Mesenteric fat pad (tissue), 1 donor: Measurements from ENCODE around the gene PSTPIP2. TPM values are rescaled to one million over a fixed set of nuclear protein-coding genes. Genes with fewer than 3 reads are reported as not detected.
"Not testable (repeated sequence)": the region's sequence is repeated elsewhere in the genome, so short reads cannot be mapped to it uniquely, and the experiment has no call there.

ENCODE experiments used
- DNase-seq: peaks from one replicate; pipeline ENCODE4 v3.0.0-alpha.2; 2020; ENCODE audit warnings: low spot score
- total RNA-seq: library from RNA; stranded (reverse); fragmentation: NEBNext Ultra II Directional; extraction: Animal tissue kit (Norgen Biotek cat#: 25700); gene quantifications from one replicate; pipeline ENCODE4 v1.2.1, GENCODE V29; 2021
- donor health status: DM: yes; HTN: yes; CAD: no.

Gene PSTPIP2
- total RNA-seq, 1 donor from 2014 or later = 8.8 TPM

- no peak for DNase-seq
Measured at GRCh38 chr18:46037512-46038305, 34.4 kb downstream of the PSTPIP2 start.

DNA sequence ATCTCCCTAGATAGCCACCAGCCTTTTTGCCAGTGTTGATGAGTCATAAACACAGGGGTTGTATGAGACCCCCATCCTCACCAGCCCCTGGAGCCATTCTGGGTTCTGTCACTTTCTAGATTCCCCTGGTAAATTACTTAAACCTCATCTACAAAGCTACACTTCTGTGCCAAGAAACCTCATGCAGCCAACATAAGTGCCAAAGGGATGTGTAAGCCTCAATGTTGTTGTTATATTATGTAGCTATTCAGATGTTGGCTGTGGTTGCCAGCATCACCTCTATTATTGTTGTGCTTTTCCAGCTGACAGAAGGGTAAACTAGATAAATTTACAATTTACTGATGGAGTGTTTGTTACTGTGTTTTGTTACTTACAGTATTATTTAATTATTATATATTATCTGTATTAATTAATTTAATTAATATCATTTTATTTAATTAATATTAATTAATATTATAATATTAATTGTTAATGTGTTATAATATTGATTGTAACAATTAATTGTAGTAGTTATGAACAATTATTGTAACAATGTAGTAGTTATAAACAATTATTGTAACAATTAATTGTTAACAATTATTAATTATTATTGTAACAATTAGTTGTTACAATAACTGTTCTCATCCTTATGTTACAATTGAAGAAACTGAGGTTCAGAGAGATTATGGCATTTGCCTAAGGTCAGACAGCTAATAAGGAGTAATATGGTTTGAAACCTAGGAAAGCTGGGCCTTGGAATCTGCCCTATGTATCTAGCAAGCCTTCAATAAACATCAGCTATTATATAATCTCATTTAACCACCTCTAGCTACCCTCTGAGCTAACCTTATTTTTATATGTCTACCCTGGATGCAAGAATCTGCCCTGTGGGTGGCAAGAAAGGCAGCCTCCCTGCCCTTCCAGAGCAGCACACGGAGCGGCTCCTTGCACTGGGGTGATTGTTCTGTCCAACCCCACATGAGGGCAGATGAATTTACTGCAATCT lies 36.1 kb downstream of the PSTPIP2 start:
- DNase-seq = no peak

DNA sequence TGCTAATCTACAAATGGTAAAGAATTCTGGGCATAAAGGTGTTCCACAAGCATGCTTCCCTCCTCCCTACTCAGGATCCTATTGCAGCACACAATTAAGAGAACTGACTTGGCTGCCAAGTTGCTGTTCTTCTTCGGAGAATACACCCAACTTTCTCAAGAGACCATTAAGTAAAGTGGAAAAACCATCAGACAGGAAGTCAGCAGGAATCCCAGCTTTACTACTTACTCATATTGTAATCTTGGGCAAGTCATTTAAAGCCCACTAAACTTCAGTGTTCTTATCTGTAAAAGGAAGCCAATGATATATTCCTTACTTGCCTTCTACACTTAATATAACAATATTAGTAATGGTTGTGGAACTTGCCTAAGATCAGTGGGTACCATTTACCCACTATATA lies 37.8 kb downstream of the PSTPIP2 start:
- DNase-seq = no peak

- DNase-seq = no peak
Measured at GRCh38 chr18:46031741-46032140, 40.3 kb downstream of the PSTPIP2 start.

DNA sequence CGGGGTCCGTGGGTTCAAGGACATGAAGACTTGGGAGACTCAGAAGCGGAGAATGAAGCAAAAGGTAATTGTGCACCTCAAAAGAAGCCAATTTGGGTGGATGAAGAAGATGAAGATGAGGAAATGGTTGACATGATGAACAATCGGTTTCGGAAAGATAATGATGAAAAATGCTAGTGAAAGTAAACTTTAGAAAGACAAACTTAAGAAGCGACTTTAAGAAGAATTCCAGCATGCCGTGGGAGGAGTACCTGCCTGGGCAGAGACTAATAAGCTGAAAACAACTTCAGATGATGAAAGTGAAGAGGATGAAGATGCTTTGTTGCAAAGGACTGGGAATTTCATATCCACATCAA lies 43.5 kb downstream of the PSTPIP2 start:
- DNase-seq = no peak

GRCh38 chr18:46019936-46020335 lies 52.1 kb downstream of the PSTPIP2 start:
- DNase-seq = no peak

DNA sequence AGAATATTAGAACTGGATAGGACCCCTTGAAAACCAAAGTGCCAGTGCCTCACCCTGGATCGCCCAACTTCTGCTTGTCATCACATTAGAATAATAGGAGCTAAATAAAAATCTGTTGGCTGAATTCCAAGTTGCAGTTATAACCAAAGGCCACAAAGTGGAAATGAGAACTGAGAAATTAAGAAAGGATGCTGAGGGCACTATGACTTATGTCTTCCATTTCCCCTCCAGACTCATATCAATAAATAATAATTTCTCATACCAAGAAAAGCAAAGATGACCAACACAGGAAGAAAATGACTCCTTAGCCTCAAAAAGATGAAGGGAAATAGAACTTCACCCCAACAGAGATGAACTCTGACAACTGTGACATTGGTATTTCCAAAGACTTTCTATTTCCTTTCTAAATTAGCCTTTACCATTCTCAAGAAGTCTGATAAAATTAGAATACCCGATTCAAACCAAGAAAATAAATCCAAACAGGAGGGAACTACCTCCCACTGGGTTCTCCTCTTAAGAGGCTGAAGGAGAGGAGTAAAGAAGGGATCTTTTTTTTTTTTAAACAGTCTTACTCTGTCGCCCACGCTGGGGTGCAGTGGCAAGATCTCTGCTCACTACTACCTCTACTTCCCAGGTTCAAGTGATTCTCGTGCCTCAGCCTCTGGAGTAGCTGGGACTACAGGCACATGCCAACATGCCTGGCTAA lies 58.4 kb downstream of the PSTPIP2 start:
- DNase-seq = no peak

DNA sequence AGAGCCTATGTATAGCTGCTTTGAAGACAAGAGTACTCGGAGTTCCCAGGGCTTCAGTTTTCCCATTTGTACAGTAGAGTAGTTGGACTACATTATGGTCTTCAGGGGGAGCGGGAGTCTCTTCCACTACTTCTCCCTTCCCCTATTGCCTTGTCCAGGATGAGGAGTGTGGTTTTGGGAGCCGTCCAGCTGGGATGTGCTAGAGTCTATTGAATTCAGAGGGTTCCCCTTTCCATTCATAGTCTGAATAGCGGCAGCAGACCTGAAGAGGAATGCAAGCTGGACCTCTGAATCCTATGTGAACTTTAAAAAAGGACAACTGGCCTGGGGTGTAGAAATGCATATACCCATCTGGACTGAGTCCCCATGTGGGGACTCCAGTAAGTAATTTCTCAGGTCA lies 61.4 kb downstream of the PSTPIP2 start:
- DNase-seq = no peak

- DNase-seq = no peak
Measured at GRCh38 chr18:46010050-46010449, 62.0 kb downstream of the PSTPIP2 start.

DNA sequence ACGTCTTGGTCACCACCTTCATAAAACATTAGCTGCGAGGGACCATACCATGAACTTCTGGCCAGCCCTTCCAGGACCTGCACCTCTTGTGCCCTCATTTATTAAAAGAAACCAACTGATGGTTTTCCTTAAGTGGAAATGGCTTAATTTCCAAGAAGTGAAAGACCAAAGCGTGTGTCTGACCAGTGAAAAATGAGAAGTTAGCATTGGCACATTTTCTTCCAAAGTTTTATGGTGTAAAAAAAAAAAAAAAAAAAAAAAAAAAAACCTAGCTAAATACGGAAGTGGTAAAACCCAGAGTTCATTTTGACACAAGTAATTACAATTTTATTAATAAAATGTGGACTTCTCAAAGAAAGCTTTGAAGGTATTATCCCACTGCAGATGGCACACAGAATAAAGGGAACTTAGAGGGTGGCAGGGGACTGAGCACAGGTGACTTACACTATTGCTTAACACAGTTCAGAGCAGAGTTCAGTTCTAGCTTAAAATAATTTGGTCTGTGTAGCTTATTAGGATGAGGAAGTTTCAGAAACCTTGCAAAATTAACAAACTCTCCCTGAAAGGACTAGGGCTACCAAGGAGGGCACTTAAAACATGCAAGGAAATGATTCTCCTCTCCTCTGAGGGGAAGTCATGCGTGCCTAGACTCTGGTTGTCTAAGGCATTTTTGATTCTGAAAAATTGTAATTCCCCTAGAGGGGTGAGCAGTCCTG lies 62.8 kb downstream of the PSTPIP2 start:
- DNase-seq = no peak

DNA sequence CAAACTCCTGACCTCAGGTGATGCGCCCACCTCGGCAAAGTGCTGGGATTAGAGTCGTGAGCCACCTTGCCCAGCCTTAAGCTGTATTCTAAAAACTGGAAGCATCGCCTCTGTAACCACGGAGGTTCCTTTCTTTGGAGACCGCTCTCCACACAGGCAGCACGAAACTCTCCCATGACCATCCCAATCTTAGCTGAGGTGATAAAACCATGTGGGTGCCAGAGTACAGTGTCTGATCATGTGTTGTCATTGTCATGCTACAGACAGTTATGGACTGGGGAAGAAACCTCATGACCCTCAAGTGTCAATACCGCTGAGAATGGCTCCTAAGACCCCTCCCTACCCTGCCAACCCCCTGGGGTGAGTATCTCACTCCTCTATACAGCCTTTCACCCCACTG lies 63.5 kb downstream of the PSTPIP2 start:
- DNase-seq = no peak

GRCh38 chr18:46007165-46007564 lies 64.9 kb downstream of the PSTPIP2 start:
- DNase-seq = no peak

- DNase-seq = no peak
Measured at GRCh38 chr18:46002934-46003333, 69.1 kb downstream of the PSTPIP2 start.

GRCh38 chr18:46001892-46002291 lies 70.2 kb downstream of the PSTPIP2 start:
- DNase-seq = no peak

GRCh38 chr18:46001074-46001473 lies 71.0 kb downstream of the PSTPIP2 start:
- DNase-seq = no peak

DNA sequence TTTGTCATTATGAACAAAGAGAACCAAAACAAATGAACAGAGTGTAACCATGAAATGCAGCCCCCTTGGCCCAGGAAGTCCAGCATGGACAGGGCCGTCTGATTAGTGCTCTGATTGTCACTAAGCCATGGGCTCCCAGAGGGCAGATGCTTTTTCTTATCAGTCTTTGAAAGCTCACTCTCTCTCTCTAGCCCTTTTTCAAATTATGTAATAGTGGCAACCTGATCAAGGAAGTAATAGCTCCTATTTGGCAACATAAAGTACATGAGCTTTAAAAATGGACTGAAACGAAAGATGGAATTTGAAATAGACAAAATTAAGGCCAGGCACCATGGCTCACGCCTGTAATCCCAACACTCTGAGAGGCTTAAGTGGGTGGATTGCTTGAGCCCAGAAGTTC lies 72.5 kb downstream of the PSTPIP2 start:
- DNase-seq = no peak

GRCh38 chr18:45998244-45998643 lies 73.8 kb downstream of the PSTPIP2 start:
- DNase-seq = no peak

DNA sequence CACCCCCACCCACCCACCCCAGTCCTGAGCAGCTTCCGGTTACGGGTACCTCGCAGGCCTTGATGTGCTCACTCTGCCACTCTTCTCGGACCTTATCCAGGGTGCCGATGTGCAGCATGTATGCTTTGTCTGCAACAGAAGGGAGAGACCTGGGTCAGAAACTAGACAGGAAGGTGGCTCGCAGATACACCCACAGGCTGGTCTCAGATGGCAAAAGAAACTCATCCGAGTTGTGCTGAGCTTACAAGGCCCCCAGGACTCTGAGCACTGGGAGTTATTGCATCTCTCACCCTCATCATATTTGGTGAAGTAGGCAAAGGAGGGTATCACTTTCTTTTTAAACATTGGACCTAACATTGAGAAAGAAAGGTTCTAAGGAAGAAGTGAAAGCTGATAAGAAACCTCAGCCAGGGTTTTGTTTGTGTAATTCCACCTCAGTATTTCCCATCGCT lies 74.3 kb downstream of the PSTPIP2 start:
- DNase-seq = no peak

DNA sequence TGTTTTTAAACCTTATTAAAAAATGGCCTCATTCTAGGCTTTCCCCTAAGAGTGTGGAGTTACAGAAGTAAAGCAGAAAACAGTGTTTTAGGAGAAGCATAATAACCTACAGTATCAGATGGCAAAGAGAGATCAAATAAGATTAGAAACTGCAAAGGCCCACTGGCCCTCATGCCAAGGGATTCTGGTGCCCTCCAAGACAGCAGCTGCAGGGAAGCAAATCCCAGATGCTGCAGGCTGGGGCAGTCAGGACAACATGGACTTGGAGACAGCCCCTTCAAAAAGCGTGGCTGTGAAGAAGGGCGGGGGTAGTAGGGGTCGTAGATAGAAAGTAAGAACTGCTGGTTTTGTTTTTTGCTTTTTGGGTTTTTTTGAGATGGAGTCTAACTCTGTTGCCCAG lies 76.6 kb downstream of the PSTPIP2 start:
- no peak for DNase-seq

- DNase-seq = no peak
Measured at GRCh38 chr18:45993438-45993837, 78.6 kb downstream of the PSTPIP2 start.

- DNase-seq = not testable (repeated sequence)
Measured at GRCh38 chr18:45992527-45992926, 79.5 kb downstream of the PSTPIP2 start.
